Erythroblast (primary cell): ENCODE results near the gene CERS6.

ENCODE experiments used
- GATA1 ChIP-seq: IDR thresholded peaks from 2 replicates; pipeline ENCODE4 v1.6.1; 2011; ENCODE audit warnings: low read depth, mild to moderate bottlenecking, control low read depth, low read length, moderate library complexity
- POLR2A ChIP-seq: IDR thresholded peaks from 2 replicates; pipeline ENCODE4 v1.6.1; 2011; ENCODE audit warnings: mild to moderate bottlenecking, low read length

DNA sequence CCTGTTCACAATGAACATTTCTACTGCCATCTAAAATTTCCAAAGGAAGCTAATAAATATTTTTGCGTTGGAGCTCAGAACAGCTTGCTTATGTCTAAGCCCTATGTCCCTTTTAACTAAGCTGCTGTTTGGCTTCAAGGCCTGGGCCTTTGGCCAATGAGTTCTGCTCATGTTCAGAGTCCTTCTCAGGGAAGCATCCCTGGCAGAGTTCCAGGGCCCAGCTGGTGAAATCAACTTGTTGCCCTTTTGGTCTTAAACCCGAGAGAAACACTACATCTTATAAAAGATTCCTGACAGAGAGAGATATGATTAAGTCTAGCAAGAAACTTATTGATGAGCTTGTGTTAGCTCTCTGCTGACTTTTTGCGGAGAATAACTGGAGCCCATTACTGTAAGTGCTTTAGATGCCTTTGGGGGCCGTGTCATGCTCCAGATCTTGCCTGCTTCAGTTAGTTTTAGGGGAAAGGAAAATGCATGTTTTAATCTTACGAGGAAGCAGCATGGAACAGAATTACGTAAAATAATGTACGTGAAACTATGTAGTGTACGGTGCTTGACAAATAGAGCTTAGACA lies 243.9 kb downstream of the CERS6 start:
- TF ChIP-seq POLR2A, result no peak
- no peak for TF ChIP-seq GATA1
